NCI-H1105 (cell line): ENCODE data around the gene DNAAF5.

Experiments
- DNase-seq: peaks from one replicate; lab custom pipeline; 2025; lab: John Stamatoyannopoulos, UW

The DNAAF5 gene

GRCh38 chr7:726084-726853, at the start of gene DNAAF5:
Gene DNAAF5 (plus strand): TSS chr7:726699. CDS start chr7:726721, 22 bp downstream.
- peak; percentile 87 for DNase-seq

DNA sequence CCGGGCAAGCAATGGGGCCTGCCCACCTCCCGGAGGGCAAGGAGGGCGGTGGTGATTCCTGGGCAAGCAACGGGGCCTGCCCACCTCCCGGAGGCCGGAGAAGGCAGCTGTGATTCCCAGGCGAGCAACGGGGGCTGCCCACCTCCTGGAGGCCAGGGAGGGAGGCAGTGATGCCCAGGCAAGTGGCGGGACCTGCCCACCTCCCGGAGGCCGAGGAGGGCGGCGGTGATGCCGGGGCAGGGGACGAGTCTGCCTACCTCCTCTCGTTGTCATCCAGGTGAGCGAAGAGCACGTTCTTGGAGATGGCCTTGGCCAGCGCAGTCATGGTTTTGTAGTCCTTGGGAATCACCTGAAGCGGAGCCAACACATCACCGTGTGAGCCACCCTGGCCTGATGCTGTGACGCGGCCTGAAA, 49.5 kb upstream of the DNAAF5 start:
- DNase-seq = no peak

DNA sequence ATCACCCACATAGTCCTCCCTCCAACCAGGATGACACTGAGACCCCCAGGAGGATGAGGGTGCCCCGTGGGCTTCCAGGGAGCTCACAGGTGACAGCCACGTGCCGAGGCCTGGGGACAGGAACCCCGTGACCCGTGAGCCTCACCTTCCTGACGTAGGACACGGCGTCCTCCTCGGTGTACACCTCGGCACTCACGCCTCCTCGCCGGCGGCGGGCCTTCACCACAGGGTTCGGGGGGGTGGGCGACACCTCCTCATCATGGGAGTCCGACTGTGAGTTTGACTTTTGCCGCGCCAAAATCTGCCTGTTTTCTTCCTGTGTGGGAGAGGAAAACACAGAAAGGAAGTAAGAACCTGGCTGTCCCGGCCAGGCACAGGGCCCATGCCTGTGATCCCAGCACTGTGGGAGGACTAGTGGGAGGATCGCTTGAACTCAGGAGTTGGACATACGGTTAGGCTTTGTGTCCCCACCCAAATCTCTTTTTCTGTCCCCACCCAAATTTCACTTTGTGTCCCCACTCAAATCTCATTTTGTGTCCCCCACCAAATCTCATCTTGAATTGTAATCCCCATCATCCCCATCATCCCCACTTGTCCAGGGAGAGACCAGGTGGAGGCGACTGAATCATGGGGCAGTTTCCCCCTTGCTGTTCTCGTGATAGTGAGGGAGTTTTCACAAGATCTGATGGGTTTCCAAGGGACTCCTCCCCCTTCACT, 45.9 kb upstream of the DNAAF5 start:
- DNase-seq = no peak

GRCh38 chr7:681551-682307, 44.8 kb upstream of the DNAAF5 start:
- DNase-seq = no peak

GRCh38 chr7:682810-683209, 43.7 kb upstream of the DNAAF5 start:
- no peak for DNase-seq

GRCh38 chr7:683526-684205, 42.8 kb upstream of the DNAAF5 start:
- no peak for DNase-seq

- DNase-seq = no peak
Measured at GRCh38 chr7:684416-684815, 42.1 kb upstream of the DNAAF5 start.

- DNase-seq = no peak
Measured at GRCh38 chr7:685540-685939, 41.0 kb upstream of the DNAAF5 start.

DNA sequence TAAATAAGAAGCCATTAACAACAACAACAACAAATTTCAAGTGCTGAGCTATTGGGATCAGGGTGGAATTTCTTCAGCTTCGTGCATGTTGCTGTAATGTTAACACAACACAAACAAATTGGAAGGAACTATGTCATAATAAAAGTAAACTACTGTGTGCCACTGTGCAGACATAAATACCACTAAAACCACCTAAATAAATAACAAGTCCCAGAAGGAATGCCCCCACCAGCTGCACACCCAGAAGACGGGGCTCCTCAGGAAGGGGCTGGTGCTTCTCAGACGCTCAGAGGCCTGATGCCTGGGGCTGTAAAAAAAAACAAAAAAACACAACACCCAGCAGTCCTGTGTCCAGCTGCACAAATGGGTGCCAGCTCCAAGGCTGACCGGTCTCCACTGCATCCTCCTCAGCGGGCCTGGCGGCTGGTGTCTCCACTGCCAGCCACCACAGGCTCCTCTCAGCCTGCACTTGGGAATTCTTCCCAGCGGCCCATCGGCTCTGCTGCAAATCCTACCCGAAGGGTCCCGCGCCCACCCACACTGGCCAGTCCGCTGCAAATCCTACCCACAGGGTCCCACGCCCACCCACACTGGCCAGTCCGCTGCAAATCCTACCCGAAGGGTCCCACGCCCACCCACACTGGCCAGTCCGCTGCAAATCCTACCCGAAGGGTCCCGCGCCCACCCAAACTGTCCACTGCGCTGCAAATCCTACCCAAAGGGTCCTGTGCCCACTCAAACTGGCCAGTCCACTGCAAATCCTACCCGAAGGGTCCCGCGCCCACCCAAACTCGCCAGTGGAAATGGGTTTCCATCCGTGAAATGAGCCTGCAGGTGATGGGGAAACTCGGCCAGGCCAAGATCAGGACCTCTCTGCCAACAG, 35.8 kb upstream of the DNAAF5 start:
- DNase-seq = no peak

DNA sequence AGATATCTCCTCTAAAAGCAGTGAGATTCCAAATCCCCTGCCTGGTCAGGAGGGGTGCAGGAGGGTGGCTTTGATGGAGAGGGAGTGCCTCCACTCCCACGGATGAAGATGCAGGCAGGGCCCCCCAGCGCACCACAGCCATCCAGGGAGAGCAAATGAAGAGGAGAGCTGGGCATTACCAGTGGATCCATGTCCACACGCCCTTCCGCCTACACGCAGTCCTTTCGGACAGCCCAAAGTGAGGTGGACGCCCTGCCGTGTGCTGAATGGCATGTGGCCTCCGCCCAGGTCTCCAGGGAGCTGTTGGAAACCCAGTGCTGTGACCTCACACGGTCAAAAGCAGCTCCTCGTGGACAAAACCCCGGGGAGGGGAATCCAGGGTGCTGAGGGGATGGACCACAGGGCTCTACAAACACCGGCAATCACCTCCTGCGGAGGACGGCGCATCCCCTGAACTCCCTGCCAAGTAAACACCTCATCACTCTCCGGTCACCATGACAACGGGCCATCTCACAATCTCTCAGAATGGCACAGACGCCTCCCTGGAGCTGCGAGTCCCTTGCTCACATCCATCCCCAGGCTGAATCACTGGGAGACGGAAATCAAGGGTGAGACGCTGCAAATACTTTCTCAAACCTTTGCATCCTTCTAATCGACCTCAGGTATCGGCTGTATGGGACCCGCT, 35.0 kb upstream of the DNAAF5 start:
- no peak for DNase-seq

DNA sequence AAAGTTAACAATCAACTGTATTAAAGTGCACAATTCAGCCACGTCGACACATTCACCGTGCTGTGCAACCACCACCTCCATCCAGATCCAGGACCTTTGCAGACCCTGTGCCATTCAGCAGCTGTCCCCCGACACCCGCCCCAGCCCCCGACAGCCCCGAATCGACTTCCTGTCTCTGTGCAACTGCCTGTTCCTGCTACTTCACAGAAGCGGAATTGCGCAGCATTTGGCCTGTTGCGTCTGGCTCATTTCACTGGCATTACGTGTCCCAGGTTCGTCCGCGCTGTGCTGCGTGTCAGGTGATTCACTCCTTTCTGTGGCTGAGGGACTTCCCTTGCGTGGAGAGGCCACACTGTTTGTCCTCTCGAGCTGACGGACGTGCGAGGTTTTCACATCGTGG, 33.2 kb upstream of the DNAAF5 start:
- no peak for DNase-seq

GRCh38 chr7:696426-696811, 30.1 kb upstream of the DNAAF5 start:
- DNase-seq = no peak

GRCh38 chr7:696812-697551, 29.5 kb upstream of the DNAAF5 start:
- no peak for DNase-seq

- no peak for DNase-seq
Measured at GRCh38 chr7:698515-699475, 27.7 kb upstream of the DNAAF5 start.

- DNase-seq = no peak
Measured at GRCh38 chr7:699476-700170, 26.9 kb upstream of the DNAAF5 start.

- no peak for DNase-seq
Measured at GRCh38 chr7:701086-701671, 25.3 kb upstream of the DNAAF5 start.

DNA sequence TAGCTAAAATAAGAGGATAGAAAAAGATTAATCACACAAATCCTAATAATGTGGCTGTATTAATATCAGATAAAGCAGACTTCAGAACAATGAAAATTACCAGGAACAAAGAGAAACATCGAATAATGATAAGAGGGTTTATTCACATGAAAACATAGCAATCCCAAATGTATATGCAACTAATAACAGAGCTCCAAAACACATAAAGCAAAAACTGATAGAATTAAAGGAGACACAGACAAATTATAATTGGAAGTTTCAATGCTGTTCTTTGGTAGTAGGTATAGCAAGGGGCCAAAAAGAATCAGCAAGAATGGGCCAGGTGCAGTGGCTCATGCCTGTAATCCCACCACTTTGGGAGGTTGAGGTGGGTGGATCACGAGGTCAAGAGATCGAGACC, 23.4 kb upstream of the DNAAF5 start:
- no peak for DNase-seq

GRCh38 chr7:706721-707120, 19.8 kb upstream of the DNAAF5 start:
- no peak for DNase-seq
